MCF 10A (cell line): ENCODE measurements around the gene HS2ST1. TPM values are rescaled to one million over a fixed set of nuclear protein-coding genes. Genes with fewer than 3 reads are reported as not detected.
A peak's percentile ranks its signal among the peaks of the same experiment; 100 is the strongest.

Experiments
- BruUV-seq: library from RNA; stranded (reverse); fragments of 400-500 nt; replicated peaks from 2 replicates; lab custom pipeline; 2021; lab: Mats Ljungman, UMichigan
- CTCF ChIA-PET: fragments of 300-600 bp; sonication (Branson Sonifier 250); formaldehyde crosslinking; extraction: SDS; loops from one replicate; lab custom pipeline; 2021; ENCODE audit warnings: antibody characterized with exemption, inconsistent platforms; lab: Yijun Ruan, JAX
- POLR2A ChIA-PET: fragments of 300-600, 350-650 bp; sonication (Branson Sonifier 250); formaldehyde crosslinking; extraction: SDS; loops from one replicate; lab custom pipeline; 2020; ENCODE audit warnings: antibody characterized with exemption, inconsistent platforms; lab: Yijun Ruan, JAX
- DNase-seq: peaks from one replicate; pipeline ENCODE4 v3.0.0-alpha.2; 2018; ENCODE audit not compliant: unreplicated experiment
- H3K27ac Mint-ChIP-seq: one replicate; pipeline ENCODE4 v1.8.0; 2022; ENCODE audit warnings: mild to moderate bottlenecking, low read depth, mixed read lengths; ENCODE audit not compliant: unreplicated experiment
- H3K27me3 Mint-ChIP-seq: one replicate; pipeline ENCODE4 v1.8.0; 2022; ENCODE audit warnings: mixed read lengths; ENCODE audit not compliant: insufficient read depth, unreplicated experiment
- H3K36me3 Mint-ChIP-seq: one replicate; pipeline ENCODE4 v1.8.0; 2022; ENCODE audit warnings: mild to moderate bottlenecking, moderate library complexity, mixed read lengths; ENCODE audit not compliant: insufficient read depth, unreplicated experiment
- H3K4me1 Mint-ChIP-seq: one replicate; pipeline ENCODE4 v1.8.0; 2022; ENCODE audit warnings: mixed read lengths; ENCODE audit not compliant: insufficient read depth, unreplicated experiment
- H3K4me3 Mint-ChIP-seq: one replicate; pipeline ENCODE4 v1.8.0; 2022; ENCODE audit warnings: mild to moderate bottlenecking, moderate library complexity, mixed read lengths; ENCODE audit not compliant: unreplicated experiment
- H3K9me3 Mint-ChIP-seq: one replicate; pipeline ENCODE4 v1.8.0; 2022; ENCODE audit warnings: mixed read lengths; ENCODE audit not compliant: unreplicated experiment
- CTCF ChIP-seq: fragments of 200-600 bp; IDR thresholded peaks from one replicate; pipeline ENCODE4 v1.8.0; 2022; ENCODE audit warnings: antibody characterized with exemption, mild to moderate bottlenecking; ENCODE audit not compliant: unreplicated experiment
- intact Hi-C: fragments of 100-400 bp; cut with micrococcal nuclease; formaldehyde crosslinking; loops from 2 replicates; pipeline ENCODE4 v1.14.1; 2022
- total RNA-seq: library from RNA; stranded (reverse); gene quantifications from 2 replicates; pipeline ENCODE4 v1.2.3, GENCODE V29; 2022

The HS2ST1 gene
- total RNA-seq, 1 experiment from 2014 or later, result 20.4 TPM

DNA sequence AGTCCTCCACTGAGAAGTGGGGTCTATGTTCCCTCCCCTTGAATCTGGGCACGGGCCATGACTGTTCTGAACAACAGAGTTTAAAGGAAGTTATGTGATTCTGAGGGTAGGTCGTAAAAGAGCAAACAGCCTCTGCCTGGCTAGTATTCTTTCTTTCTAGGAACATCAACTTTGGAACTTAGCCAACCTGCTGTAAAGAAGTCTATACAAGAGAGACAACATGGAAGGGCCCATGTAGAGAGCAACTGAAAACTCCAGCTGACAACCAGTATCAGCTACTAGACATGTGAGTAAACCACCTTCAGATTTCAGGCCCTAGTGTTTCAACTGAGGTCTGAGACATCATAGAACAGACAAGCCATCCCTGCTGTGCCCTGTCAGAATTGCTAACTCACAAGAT is 8.0 kb upstream of the HS2ST1 start:
- ChIA-PET CTCF (no interaction called here), POLR2A (interaction anchor here (1.0 kb wide), 1 partner anchor 9 kb away, joined by 4 read pairs; no protein-coding TSS in a partner anchor)
- no peak overlapping the region for H3K4me3 Mint-ChIP-seq

GRCh38 chr1:86912281-86912900 is 2.0 kb upstream of the HS2ST1 start:
- H3K36me3 Mint-ChIP-seq, result peaks cover 34% of the 10 kb centered on the region
- no peaks in the 10 kb centered on the region for H3K27me3 Mint-ChIP-seq
- ChIA-PET POLR2A (interaction anchor here (0.7 to 5.0 kb wide), 11 partner anchors 8 to 419 kb away, joined by 3 to 59 read pairs (median 19); partner anchors contain the start of gene SH3GLB1), CTCF (interaction anchor here (0.6 to 3.2 kb wide), 9 partner anchors 9 to 217 kb away, joined by 3 to 17 read pairs (median 3); partner anchors contain the start of gene SH3GLB1)
- no TSS peak for BruUV-seq
- H3K4me1 Mint-ChIP-seq, result peaks cover 36% of the 10 kb centered on the region
- no peak overlapping the region for H3K27ac Mint-ChIP-seq
- no peaks in the 10 kb centered on the region for H3K9me3 Mint-ChIP-seq
- no peak for TF ChIP-seq CTCF
- no peak for DNase-seq
- intact Hi-C loops, result no loop called here
- no peak overlapping the region for H3K4me3 Mint-ChIP-seq

More for the DNA sequence above, 8.0 kb upstream of the HS2ST1 start:
- BruUV-seq, result no TSS peak
- Mint-ChIP-seq H3K9me3 (no peaks in the 10 kb centered on the region), H3K4me1 (peaks cover 23% of the 10 kb centered on the region), H3K27ac (no peak overlapping the region), H3K27me3 (no peaks in the 10 kb centered on the region), H3K36me3 (peaks cover 49% of the 10 kb centered on the region)
- no peak for DNase-seq
- no peak for TF ChIP-seq CTCF
- intact Hi-C loops, result no loop called here

GRCh38 chr1:86913399-86913895 is 988 bp upstream of the HS2ST1 start:
- ChIA-PET CTCF (interaction anchor here (0.5 to 3.2 kb wide), 11 partner anchors 10 to 1501 kb away, joined by 3 to 17 read pairs (median 4); partner anchors contain the start of gene SH3GLB1), POLR2A (interaction anchor here (0.7 to 5.0 kb wide), 26 partner anchors 9 to 489 kb away, joined by 3 to 59 read pairs (median 6); partner anchors contain the start of genes CLCA2 and SH3GLB1)
- Mint-ChIP-seq H3K27ac (no peak overlapping the region), H3K4me1 (peaks cover 34% of the 10 kb centered on the region), H3K4me3 (no peak overlapping the region), H3K9me3 (no peaks in the 10 kb centered on the region), H3K27me3 (no peaks in the 10 kb centered on the region), H3K36me3 (peaks cover 23% of the 10 kb centered on the region)
- no peak for TF ChIP-seq CTCF
- peak; percentile 35 for DNase-seq
- TSS peak; percentile 68 for BruUV-seq
- intact Hi-C loops, result no loop called here
